NOMO-1 treated with DMSO at 0.1 percent for 48 hours (cell line): Measurements from ENCODE around the gene HRCT1.
"Not testable (repeated sequence)": the region's sequence is repeated elsewhere in the genome, so short reads cannot be mapped to it uniquely, and the experiment has no call there.

ENCODE experiments used
- DNase-seq: peaks from one replicate; lab custom pipeline; 2025; ENCODE audit not compliant: unreplicated experiment; lab: John Stamatoyannopoulos, UW

The HRCT1 gene

DNA sequence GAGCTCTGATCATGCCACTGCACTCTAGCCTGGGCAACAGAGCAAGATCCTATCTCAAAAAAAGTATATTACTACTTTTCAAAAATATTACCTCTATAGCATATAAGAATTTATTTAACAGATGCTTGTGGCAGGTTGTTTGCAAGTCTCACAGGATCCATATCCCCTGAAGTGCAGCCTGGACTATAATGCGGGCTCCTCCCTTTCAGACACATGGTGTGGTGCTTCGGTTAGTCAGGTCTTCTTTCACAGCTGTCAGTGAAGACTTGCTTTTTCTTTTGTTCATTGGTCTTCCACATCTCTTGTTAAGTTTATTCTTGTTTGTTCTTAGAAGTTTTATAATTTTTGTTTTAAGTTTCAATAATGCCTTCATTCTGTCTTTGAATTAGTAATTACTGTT is 9.4 kb upstream of the HRCT1 start:
- DNase-seq: no peak

DNA sequence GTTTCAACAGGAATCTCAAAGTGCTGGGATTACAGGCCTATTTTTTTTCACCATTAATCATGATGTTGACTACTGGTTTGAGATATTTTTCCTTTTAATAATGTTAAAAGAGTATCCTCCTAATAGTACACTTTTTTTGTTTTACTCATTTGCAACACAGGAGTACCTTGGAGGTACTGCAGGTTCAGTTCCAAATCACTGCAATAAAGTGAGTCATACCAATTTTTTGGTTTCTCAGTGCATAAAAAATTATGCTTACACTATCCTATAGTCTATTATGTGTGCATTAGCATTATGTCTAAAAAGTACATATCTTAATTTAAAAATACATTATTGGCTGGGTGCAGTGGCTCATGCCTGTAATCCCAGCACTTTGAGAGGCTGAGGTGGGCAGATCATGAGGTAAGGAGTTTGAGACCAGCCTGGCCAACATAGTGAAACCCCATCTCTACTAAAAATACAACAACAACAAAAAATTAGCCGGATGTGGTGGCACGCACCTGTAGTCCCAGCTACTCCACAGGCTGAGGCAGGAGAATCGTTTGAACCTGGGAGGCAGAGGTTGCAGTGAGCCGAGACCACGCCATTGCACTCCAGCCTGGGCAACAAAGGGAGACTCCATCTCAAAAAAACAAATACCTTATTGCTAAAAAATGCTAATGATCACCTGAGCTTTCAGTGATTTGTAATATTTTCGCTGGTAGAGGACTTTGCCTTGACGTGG is 8.5 kb upstream of the HRCT1 start:
- DNase-seq: not testable (repeated sequence)

DNA sequence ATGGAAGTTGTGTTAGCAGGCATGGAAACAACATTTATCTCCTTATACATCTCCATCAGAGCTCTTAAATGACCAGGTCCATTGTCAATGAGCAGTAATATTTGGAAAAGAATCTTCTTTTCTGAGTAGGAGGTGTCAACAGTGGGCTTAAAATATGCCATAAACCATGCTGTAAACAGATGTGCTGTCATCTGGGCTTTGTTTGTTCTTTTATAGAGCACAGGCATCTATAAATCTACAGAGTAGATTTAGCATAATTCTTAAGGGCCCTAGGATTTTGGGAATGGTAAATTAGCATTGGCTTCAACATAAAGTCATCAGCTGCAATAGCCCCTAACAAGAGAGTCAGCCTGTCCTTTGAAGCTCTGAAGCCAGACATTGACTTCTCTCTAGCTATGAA is 7.7 kb upstream of the HRCT1 start:
- DNase-seq: no peak

DNA sequence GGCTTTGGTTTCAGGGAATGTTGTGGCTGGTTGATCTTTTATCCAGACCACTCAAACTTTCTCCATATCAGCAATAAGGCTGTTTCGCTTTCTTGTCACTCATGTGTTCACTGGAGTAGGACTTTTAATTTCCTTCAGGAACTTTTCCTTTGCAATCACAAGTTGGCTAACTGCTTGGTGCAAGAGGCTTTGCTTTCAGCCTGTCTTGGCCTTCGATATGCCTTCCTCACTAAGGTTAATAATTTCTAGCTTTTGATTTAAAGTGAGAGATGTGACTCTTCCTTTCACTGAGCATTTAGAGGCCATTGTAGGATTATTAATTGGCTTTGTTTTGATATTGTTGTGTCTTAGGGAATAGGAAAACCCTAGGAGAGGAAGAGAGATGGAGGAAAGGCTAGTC is 7.0 kb upstream of the HRCT1 start:
- DNase-seq: no peak

DNA sequence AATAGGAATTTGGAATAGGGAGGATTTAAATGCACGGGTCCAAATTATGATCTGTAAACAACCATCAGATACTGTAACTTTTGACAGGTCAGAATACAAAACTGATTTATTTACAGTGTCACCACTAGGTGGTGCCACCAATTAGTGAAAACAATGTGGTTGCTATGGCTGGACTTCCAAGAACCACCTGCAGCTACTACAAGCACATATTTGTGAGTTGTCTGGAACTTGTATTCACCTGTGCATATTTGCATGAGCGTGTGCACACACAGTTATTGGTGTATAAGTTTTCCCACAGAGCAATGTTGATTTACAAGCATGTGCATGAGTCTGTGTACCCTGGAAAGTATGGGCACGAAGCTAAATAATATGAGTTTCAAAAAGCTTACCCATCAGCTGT is 3.0 kb upstream of the HRCT1 start:
- peak; percentile 56 for DNase-seq

DNA sequence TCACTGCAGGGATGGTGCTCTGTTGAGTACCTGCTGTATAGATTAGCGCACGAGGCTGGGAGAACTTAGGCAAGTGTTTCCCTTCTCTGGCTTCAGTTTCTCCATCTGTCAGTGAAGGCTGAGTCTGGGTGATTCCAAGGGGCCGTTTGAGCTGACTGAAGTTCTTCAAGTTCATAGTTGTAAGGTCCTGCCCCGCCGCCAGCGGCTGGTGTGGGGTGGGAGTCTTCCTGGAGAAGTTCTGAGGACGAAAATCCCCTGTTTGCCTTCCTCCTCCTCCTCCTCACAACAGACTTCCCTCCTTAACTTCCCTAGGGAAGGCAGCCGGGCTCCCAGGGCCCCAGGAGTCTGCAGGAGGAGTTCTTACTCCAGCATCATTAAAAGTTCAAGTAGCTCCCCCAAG is 1.7 kb upstream of the HRCT1 start:
- DNase-seq: no peak

DNA sequence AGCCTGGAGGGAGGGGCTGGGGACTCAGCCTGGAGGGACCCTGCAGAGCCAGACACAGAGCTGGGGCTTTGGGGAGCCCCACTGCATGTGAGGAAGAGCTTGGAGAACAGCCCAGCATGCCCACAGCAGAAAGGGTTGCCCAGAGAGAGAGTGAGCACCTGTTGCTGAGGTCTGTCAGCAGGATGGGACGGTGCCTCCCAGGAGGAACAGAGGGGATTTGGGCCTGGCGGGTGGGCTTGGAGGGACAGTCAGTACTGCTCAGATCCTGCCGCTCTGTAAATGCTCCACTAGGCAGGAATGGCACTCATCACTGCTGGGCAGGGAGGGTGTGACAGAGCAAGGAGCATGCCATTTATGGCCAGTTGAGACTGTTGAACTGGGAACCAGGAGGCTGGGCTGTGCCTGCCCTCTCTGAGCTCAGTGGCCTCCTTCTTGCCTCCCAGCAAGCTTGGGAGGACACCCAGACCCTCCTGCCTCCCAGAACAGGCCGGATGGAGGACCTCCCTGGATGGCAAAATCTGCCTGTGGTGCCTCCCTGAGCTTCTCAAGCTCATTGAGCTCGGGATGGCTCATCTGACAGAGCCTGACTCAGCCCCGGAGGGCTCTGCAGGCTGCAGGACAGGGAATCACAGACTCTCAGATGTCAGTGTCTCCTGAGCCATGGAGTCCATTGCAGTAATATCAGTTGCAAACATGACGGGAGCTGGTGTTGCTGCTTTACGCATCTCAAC is 786 bp upstream of the HRCT1 start:
- DNase-seq: no peak

DNA sequence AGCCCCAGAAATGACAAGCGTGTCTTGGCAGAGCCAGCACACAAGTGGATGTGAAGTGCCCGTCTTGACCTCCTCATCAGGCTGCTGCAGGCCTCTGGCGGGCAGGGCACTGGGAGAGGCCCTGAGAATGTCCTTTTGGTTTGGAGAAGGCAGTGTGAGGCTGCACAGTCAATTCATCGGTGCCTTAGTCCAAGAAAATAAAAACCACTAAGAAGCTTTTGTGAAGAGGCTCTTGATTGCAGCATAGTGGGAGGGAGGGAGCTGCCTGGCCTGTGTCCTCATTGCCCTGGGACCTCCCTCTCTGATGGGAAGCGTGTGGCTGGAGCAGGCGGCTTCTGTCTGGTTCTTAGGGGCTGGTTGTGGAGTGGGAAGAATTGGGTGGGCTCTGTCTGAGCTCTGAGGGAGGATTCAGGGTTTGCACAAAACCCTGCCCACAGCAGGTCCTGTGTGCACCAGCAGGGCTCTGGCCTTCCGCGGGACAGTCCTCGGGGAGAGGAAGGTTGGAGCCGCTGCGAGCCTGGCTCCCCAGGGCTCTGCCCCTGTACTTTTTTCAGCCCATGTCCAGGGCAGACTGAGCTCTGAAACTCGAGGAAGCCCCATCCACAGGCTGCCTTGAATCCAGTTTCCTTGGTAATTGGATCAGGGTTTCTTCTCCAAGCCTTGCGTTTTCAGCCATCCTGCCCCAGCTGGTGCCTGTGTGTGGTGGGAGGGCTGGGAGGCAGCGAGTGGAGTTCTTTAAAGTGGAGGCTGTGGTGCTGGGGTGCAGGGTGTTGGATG is 1.1 kb downstream of the HRCT1 start:
- no peak for DNase-seq

DNA sequence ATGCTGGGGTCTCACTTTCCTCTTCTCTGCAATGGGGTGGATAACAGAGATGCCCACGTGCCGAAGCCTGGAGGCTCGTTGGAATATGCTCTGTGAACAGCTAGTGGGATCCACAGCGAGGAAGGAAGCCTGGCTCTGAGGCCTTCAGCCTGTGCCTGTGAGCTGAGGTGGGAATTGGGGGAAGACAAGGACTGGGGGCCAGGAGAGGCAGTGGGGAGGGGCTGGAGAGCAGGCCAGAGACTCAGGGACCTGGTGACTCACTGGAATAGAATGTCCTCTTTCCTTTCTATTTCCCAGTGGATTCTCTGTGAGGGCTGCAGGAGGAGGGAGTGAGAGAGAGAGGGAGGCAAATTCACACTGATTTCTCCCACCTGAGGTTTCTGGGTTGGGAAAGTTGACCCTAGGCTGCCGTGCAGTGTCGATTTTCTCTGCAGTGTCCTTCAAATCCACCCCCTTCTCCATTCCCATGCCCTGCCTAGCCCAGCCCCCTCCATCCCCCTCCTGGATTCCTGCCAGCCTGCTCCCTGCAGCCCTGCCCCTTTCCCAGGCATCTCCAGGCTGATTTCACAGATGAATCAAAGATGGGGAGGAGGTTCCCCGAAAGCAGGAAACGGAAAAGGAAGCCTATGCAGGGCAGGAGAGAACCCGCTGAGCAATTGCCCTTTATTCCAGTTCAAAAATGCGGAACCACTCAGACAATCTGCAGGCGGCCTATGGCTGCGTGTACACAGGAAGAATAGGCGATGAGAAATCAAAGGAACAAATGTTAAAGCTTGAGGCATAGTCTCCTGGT is 1.9 kb downstream of the HRCT1 start:
- peak; percentile 22 for DNase-seq

DNA sequence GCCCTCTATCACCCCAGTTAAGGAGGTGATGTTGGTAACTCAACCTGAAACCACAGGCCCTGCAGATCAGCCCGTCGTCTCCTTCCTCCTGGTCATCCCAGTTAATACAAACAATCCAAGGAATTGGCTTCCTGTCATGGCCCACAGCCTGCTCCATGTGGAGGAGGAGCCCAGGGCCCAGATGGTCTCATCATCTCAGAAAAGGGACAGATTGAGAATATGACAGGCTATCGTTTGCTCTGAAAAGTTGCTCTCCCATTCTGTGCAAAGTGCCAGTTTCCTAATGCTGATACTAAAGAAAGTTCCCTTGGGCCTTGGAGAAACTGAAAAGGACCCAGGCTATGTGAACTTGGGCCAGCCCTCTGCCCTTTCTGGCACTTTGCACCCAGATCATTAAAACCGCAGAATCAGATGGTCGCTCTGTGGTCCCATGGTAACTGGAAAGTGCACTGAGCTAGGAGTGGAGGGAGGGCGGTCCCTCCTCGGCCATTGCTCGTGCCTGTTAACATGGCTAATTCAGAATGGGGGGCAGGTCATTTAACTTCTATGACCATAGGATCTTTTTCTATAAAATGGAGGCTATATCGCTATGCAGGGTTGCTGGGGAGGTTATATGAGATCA is 2.6 kb downstream of the HRCT1 start:
- DNase-seq: no peak

DNA sequence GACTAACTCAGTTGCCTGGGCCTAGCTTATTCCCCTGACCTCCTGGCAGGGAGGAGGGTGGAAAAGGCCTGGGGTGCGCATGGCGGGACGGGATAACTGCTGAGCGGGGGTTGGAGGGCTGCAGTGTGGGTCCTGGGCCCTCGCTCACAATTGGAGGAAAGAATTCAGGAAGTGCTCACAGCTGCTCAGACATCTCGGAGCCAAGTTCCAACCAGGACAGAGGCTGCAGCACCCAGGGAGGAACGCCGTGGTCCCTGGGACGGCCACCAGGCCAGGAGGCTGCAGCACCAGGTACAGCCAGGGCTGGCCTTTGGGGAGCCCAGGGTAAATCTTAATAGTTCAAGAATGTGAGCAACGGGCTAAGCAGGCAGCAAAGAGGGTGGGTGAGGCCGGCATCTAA is 3.3 kb downstream of the HRCT1 start, which contains the start of gene SPAAR:
SPAAR (plus strand) TSS at position 217 of the 400 bp plus-strand sequence. CDS start 974 bp downstream, outside the sequence.
- no peak for DNase-seq

DNA sequence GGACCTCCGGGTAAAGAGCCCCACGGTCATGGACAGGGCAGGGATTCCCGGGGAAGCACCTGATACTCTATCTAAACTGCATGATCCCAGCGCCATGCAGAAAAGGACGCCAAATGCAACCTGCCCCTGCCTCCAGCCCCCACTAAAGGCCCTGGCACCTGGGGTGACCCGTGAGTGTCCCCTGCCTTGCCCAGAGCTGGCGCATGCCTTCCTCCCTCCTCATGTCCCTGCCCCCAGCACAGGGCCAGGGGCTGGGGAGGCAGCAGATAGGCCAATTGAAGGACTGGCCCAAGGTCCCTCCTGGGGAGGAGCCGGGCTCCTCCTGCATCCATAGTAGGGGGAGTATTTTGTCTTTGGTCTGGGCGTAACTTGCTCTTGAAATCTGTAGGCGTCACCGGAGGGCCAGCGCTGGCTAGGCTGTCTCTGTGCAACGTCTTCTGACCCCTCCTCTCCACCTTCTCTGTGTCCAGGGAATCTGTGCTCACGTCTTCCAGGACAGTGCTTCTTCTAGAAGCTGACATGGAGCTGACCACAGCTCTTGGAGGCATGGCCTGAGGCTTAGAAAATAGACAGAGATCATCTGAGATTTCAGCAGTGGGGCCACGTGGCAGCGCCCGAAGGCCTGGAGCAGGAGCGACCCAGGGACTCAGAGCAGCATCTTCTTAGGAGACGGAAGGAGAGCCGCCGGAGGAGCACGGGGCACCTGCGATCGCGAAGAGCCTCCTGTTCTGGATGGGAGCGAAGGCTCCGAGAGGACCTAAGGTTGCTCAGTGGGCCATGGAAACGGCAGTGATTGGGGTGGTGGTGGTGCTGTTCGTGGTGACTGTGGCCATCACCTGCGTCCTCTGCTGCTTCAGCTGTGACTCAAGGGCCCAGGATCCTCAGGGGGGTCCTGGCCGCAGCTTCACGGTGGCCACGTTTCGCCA is 3.9 kb downstream of the HRCT1 start:
- DNase-seq: no peak

DNA sequence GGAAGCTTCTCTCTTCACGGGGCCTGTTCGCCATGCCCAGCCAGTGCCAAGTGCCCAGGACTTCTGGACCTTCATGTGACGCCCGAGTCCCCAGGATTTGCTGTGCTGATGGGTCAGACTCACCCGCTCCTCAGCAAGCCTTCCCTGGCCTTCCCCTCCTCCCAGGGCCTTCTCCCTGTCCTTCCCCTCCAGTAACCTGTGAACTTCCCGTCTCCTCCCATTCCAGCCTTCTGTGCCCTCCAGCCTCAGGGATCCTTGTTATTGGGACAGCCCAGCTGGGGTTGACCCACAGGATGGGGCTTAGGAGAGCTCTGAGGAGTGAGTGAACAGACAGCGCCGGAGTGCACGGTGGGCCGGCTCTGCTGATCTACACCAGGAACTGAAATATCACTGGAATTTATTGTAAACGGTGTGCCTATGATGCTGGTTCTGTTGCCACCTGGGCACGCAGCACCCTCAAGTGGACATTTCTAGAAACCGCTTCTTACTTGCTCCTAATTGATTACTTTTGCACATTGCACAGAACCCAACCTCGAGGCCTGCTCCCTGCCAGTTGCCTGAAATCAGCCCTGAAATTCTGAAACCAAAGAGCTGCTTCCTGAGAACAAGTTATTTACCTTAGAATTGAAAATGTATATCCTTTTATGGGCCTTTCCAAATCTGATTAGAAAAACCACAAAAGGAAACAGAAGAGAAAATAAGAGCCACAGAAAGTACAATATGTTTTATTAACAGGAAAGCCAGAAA is 4.8 kb downstream of the HRCT1 start:
- peak; percentile 68 for DNase-seq

DNA sequence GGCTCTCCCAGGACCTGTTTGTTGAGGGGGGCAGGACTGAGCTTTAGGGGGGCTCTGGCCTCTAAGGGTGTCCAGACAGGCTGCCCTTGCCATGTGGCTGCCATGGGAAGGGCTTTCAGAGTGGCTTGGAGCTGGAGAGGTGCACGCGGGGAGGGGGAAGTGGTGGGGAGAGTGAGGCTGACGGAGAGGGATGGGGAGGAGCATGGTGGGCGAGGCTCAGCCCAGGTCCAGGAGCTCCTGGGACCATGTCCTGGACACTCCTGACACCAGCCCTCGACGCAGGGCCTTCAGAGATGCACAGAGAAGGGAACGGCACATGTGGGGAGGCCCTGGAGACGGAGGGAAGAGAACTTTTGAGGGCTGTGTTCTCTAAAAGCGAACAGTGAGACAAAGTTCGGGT is 5.7 kb downstream of the HRCT1 start:
- no peak for DNase-seq

DNA sequence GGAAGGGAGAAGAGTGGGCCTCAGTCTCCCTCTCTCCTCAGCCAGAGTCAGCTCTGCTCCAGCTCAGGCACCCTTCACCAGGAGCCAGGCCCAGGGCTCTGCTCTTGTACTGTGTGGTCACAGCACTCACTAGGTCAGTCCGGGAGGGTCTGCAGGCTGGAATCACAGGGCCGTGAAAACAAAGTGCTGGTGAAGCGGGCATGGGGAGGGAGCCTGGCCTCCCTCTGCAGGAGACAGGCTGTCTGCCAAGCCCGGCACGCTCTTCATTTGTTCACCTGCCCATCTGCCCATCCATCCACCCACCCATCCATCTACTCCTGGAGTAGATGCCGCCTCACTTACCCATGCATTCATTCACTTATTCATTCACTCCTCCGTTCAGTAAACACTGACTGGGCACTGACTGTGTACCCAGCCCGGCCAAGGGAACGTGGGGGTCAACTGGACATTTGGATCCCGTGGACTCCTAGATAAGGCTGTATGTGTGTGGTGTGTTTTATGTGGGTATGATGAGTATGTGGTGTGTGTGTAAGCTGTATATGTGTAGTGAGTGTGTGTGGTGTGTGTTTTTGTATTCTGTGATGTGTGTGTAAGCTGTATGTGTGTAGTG is 6.9 kb downstream of the HRCT1 start:
- no peak for DNase-seq

DNA sequence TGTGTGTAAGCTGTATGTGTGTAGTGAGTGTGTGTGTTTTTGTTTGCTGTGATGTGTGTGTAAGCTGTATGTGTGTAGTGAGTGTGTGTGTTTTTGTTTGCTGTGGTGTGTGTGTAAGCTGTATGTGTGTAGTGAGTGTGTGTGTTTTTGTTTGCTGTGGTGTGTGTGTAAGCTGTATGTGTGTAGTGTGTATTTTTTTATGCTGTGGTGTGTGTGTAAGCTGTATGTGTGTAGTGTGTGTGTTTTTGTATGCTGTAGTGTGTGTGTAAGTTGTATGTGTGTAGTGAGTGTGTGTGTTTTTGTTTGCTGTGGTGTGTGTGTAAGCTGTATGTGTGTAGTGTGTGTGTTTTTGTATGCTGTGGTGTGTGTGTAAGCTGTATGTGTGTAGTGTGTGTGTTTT is 7.4 kb downstream of the HRCT1 start:
- not testable (repeated sequence) for DNase-seq

DNA sequence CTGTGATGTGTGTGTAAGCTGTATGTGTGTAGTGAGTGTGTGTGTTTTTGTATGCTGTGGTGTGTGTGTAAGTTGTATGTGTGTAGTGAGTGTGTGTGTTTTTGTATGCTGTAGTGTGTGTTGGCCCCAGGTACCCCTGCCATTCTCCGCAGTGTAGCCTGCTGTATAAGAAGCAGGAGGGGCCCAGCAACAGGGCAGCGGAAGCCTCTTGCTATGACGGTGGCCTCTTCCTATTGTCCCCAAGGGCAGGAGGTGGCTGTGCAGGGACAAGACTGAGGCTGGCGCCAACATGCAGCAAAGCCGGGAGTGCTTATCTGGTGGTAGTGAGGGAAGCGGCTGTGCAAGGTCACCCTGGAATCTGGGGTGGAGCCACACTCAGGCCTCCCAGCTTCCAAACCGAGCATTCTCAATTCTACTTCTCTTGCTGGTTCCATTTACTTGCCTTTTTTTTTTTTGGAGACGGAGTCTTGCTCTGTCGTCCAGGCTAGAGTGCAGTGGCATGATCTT is 8.4 kb downstream of the HRCT1 start:
- DNase-seq: no peak

DNA sequence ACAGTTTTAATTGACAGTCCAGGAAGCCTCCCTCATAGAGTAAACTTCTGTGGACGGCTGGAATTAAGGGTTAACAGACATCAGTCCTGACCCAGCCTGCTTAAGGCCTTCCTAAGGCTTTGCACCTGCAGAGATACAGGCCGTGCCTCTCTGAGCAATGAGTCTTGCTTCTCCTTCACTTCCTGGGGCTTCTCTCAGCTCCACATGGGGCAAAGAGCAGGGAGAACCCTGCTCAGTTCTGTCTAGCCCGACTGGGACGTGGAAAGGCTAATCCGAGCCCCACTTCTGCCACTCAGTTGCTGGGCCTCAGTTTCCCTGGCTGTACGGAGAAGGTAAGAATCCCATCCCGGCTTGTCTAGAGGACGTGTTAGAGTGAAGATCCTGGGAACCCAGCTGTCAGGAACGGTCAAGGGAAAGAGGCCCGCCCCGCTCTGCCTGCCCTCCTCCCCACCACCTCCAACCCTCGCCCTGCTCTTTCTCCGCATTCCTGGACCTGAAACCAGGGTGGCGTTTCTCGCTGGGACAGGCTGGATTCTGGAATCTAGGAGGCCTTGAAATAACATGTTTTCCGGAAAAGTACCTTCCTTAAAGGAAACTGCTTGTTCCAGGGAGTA is 9.8 kb downstream of the HRCT1 start:
- DNase-seq: no peak
